Measurements from ENCODE around the gene MLIP.

DNA sequence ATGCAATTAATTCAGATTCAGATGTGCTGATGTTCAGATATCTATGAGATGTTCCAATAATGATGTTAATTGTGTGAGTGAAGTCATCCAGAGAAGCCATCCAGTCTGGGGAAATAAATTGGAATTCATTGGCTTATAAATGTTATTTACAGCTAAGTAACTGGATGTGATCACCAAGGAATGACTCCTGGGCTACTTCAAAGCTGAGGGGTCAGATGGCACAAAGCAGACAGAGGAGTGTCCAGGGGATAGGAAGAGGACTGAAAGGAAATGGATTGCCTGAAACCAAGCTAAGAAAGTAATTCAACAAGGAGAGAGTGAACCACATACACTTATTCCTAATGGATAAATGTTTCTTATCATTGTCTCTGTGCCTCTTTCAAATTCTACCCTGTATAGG is 4.5 kb upstream of the MLIP start:
- TF ChIP-seq, protein P1, sequence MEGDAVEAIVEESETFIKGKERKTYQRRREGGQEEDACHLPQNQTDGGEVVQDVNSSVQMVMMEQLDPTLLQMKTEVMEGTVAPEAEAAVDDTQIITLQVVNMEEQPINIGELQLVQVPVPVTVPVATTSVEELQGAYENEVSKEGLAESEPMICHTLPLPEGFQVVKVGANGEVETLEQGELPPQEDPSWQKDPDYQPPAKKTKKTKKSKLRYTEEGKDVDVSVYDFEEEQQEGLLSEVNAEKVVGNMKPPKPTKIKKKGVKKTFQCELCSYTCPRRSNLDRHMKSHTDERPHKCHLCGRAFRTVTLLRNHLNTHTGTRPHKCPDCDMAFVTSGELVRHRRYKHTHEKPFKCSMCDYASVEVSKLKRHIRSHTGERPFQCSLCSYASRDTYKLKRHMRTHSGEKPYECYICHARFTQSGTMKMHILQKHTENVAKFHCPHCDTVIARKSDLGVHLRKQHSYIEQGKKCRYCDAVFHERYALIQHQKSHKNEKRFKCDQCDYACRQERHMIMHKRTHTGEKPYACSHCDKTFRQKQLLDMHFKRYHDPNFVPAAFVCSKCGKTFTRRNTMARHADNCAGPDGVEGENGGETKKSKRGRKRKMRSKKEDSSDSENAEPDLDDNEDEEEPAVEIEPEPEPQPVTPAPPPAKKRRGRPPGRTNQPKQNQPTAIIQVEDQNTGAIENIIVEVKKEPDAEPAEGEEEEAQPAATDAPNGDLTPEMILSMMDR (IDR thresholded peaks at IDR 0.05) = no peak
- TF ChIP-seq POLR2AphosphoS5 (IDR thresholded peaks at IDR 0.05; ENCODE audit: insufficient read depth in 1 of 2, low read depth in 1 of 2) = no peak

Data from vagina (tissue), 2 donors.